Stimulated activated CD8-positive, alpha-beta memory T cell treated with anti-CD3 and anti-CD28 coated beads, Interleukin-7, amount 100 ng/mL, for 4 hours (primary cell): ENCODE data around the gene BCAN.

Experiments
- DNase-seq, 2 donors: peaks; one replicate each; pipeline ENCODE4 v3.0.0-alpha.2; 2020; ENCODE audit warnings: low read depth in 2 of 2

BCAN gene

GRCh38 chr1:156662005-156662799 lies 20.3 kb downstream of the BCAN start:
- no peak for DNase-seq

- no peak for DNase-seq
Observed at GRCh38 chr1:156662800-156663055, 20.8 kb downstream of the BCAN start.

GRCh38 chr1:156663178-156663577 lies 21.3 kb downstream of the BCAN start:
- DNase-seq: no peak

- DNase-seq: no peak
Observed at GRCh38 chr1:156664046-156664766, 22.3 kb downstream of the BCAN start.

GRCh38 chr1:156664767-156665411 lies 23.0 kb downstream of the BCAN start:
- DNase-seq: no peak

- no peak for DNase-seq
Observed at GRCh38 chr1:156665539-156665938, 23.6 kb downstream of the BCAN start.

- DNase-seq: no peak
Observed at GRCh38 chr1:156666862-156667609, 25.1 kb downstream of the BCAN start.

- no peak for DNase-seq
Observed at GRCh38 chr1:156667610-156667967, 25.7 kb downstream of the BCAN start.

GRCh38 chr1:156667968-156668709 lies 26.2 kb downstream of the BCAN start:
- DNase-seq: no peak

GRCh38 chr1:156668801-156669637 lies 27.1 kb downstream of the BCAN start:
- DNase-seq: no peak

GRCh38 chr1:156669794-156670193 lies 27.9 kb downstream of the BCAN start:
- DNase-seq: no peak

GRCh38 chr1:156670359-156670758 lies 28.4 kb downstream of the BCAN start:
- no peak for DNase-seq

GRCh38 chr1:156670791-156671190 lies 28.9 kb downstream of the BCAN start:
- no peak for DNase-seq

GRCh38 chr1:156671804-156672203 lies 29.9 kb downstream of the BCAN start:
- DNase-seq: no peak

- no peak for DNase-seq
Observed at GRCh38 chr1:156673387-156674121, 31.6 kb downstream of the BCAN start.

- DNase-seq: no peak
Observed at GRCh38 chr1:156675210-156676113, 33.5 kb downstream of the BCAN start.

- DNase-seq: no peak
Observed at GRCh38 chr1:156676114-156676819, 34.4 kb downstream of the BCAN start.
